Measurements from ENCODE around the gene SRSF12.

DNA sequence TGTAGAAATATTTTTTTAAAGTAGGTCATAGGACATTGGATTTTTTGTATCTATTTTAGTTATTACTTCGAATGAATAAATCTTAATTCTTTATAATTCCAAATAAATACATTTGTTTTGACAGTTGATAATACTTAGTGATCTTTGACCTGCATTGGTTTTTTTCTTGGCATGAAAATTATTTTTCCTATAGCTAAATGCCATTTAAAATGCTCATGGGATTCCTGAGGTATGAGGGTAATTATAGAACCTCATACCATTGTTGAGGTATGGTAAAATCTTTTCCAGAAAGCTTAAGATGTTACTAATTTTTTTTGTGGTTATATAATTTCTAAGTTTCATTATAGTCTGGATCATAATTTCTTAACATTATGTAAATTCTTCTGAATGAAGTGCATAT is 36.3 kb upstream of the SRSF12 start:
- TF ChIP-seq EGR1 (IDR thresholded peaks at IDR 0.05; ENCODE audit: low read depth) (no peak), POLR2AphosphoS5 (IDR thresholded peaks at IDR 0.05; ENCODE audit: low read depth, low read length) (no peak), EZH2phosphoT487 (IDR thresholded peaks at IDR 0.05; ENCODE audit: borderline replicate concordance) (no peak), SIN3A (IDR thresholded peaks at IDR 0.05; ENCODE audit: low read depth) (no peak), SP1 (IDR thresholded peaks at IDR 0.05; ENCODE audit: low read depth) (no peak), SRF (IDR thresholded peaks at IDR 0.05; ENCODE audit: low read depth) (no peak), POLR2A (IDR thresholded peaks at IDR 0.05; ENCODE audit: borderline replicate concordance, extremely low read depth, insufficient read depth, insufficient read length) (no peak), ZFX (IDR thresholded peaks at IDR 0.05) (no peak), RAD21 (IDR thresholded peaks at IDR 0.05; ENCODE audit: low read depth) (no peak), EZH2 (IDR thresholded peaks at IDR 0.05) (no peak), JUND (IDR thresholded peaks at IDR 0.05) (no peak)
- TF ChIP-seq, protein P1, sequence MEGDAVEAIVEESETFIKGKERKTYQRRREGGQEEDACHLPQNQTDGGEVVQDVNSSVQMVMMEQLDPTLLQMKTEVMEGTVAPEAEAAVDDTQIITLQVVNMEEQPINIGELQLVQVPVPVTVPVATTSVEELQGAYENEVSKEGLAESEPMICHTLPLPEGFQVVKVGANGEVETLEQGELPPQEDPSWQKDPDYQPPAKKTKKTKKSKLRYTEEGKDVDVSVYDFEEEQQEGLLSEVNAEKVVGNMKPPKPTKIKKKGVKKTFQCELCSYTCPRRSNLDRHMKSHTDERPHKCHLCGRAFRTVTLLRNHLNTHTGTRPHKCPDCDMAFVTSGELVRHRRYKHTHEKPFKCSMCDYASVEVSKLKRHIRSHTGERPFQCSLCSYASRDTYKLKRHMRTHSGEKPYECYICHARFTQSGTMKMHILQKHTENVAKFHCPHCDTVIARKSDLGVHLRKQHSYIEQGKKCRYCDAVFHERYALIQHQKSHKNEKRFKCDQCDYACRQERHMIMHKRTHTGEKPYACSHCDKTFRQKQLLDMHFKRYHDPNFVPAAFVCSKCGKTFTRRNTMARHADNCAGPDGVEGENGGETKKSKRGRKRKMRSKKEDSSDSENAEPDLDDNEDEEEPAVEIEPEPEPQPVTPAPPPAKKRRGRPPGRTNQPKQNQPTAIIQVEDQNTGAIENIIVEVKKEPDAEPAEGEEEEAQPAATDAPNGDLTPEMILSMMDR (IDR thresholded peaks at IDR 0.05 in 2 of 3, conservative IDR thresholded peaks at IDR 0.05 in 1 of 3; ENCODE audit: borderline replicate concordance in 1 of 3, insufficient read depth in 1 of 3, low read depth in 2 of 3, low read length in 2 of 3): no peak
